Measurements from ENCODE around the gene MID2. TPM values are rescaled to one million over a fixed set of nuclear protein-coding genes. Genes with fewer than 3 reads are reported as not detected.
"Not testable (repeated sequence)": the region's sequence is repeated elsewhere in the genome, so short reads cannot be mapped to it uniquely, and the experiment has no call there.

Gene MID2
- total RNA-seq, 1 donor from 2014 or later: 108 TPM

DNA sequence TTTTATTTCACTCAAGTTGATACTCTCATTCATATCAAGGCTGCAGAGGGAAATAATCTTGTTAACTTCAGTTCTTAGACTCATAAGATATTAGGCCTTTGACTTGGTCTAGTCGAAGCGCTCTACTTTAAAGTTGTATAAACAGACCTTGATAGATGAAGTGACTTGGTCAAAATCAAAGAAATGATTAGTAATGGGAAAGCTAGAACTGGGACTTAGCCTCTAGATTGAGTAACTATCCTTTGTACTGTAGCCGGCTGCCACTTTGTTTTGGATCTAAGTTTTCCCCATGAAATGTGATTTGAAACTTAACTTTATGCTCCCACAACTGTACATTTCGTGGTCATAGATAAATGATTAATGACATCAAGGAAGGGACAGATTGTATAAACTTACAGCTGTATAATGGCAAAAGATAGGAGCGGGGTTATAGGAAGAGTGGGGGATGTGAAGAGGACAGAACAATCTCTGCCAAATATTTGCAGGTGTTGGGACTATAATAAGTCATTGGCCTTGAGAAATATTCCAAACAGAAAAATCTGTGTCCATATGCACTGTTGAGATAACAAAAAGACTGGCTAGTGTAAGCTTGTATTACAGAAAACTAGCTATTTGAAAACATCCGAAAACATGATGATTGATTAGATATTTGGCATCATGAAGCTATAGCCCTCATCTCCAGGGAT is 17.2 kb downstream of the MID2 start:
- peak; percentile 56 to 70 for DNase-seq (ENCODE audit: low read depth in 2 of 2)

DNA sequence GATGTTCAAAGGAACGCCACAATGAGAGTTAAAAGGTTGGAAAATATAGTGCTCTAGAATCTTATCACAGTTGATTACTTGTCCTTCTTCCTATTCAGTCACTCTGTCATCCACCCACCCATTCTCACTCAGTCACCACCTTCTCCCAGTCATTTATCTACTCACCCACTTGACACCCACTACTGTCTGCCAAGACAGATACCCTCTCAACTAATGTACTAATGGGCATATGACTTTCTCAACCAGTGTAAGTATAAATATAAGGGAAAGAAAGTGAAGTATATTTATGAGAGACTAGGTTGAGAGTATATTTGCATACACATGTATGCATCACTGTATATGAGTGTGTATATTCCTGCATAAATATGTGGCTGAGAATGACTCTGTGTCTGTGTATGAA is 20.0 kb downstream of the MID2 start:
- no peak for DNase-seq (ENCODE audit: low read depth in 2 of 2)

DNA sequence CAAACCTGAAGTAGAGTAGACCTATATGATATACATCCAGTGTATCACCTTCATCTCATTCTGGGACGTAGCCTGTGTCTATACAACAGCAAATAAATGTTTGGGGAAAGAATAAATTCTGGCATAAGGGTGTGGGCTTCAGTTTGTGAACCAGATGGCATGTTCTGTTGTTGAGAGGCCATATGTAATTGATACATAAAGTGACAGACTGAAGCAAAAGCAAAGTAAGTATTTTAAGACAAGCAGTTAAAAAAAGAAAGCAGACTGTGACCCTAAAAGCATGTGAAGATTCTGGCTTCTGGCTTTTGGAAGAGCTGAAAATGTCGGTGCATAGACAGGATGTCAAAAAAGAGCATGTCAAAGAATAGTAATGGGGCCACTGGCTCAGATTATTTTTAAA is 22.9 kb downstream of the MID2 start:
- no peak for DNase-seq (ENCODE audit: low read depth in 2 of 2)

DNA sequence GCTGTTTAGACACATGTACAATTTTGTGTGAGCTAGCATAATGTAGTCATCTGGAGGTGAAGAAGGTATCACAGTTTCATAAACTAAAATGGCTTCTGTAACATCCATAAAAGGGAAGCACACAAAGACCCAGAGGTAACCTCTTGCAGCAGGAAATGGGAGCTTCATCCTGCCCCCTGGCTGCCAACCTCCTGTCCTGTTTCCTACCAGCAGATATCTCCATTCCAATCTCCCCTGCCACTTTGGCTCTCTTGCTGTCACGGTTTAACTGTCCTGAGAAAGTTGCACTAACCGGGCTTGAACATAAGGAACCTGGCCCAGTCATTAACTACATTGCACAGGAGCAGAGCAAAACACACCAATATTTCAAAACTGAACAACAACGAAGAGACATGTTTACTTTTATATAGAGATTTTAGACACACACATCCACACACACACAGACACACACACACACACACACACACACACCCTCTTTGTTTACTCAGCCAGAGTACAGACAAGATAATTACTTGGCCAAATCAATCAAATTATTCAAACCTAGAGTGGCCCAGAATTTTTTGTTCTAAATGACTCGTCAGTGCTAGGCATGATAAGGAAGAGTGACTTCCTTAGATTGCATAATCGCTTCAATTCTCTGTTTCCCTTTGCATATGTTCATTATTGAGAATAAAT is 24.2 kb downstream of the MID2 start:
- DNase-seq (ENCODE audit: low read depth in 2 of 2): peak; percentile 61 to 85

DNA sequence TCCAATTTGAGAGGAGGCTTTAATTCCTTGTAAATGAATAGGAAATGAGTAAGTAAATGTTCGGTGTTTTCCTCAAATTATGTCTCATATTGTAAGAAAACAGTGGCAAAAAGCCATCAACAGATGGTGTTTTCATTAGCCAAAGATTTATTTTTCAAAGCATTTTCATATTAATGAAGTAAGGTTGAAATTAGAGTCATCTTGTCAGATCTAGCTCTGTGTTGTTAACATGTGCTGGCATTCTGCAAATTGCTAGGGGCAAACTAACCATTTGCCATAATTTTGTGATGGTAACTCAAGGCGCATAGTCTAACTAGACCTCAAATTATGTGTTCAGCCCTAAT is 24.7 kb downstream of the MID2 start:
- no peak for DNase-seq (ENCODE audit: low read depth in 2 of 2)

DNA sequence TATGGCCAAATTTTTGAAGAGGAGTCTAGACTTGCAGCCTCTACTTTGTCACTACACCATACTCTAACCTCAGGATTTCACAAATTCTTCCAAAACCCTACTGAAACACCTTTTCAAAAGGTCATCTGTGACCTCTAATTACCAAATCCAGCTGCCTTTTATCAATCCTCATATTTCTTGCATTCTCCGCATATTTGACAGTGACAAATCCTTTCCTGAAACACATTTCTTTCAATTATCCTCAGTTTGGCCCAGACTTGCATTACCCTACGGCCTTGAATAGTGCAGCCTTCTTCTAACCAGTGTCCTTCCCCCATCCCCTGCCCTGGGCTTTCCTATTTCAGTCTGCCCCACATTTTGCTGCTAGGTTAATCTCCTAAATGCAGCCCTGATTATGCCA is 25.5 kb downstream of the MID2 start:
- peak; percentile 26 to 45 for DNase-seq (ENCODE audit: low read depth in 2 of 2)

DNA sequence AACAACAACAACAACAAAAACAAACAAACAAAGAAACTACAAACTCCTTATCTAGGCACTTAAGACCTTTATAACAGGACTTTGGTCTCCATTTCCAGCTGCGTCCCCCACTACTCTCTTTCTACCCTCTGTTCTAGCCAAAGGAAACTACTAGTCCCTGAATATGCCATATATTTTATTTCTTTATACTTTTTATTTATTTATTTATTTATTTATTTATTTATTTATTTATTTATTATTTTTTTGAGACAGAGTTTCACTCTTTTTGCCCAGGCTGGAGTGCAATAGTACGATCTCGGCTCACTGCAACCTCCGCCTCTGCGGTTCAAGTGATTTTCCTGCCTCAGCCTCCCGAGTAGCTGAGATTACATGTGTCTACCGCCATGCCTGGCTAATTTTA is 26.0 kb downstream of the MID2 start:
- DNase-seq (ENCODE audit: low read depth in 2 of 2): not testable (repeated sequence)

DNA sequence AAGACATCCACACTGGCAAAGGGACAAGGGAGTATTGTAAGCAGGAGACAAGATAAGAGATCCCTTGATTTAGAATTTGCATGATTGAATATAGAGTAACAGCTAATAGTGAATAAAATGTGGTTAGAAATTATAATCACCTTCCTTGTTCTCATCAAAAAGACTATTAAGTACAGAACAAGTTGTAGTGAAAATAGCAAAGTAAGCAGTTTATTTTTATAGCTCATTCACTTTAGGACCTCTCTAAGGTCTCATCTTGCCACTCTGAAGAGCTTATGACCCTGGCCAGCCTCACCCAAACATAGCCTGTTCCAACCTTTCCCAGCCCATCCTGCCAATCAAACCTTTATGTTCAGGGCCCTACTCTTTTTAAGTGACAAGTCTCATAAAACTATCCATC is 30.6 kb downstream of the MID2 start:
- DNase-seq (ENCODE audit: low read depth in 2 of 2): no peak

DNA sequence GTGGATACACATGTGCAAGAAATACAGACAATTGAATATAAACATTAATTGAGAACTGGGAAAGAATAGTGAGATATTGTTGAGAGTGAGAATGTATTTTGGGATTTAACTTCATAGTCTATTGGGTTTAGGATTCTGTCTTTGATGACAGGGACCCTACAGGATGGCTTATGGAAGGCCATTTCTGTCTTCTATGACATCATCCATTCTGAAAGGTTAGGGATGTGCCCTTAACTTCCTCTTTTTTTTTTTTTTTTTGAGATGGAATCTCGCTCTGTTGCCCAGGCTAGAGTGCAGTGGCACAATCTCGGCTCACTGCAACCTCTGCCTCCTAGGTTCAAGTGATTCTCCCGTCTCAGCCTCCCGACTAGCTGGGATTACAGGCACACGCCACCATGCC is 31.4 kb downstream of the MID2 start:
- not testable (repeated sequence) for DNase-seq (ENCODE audit: low read depth in 2 of 2)

DNA sequence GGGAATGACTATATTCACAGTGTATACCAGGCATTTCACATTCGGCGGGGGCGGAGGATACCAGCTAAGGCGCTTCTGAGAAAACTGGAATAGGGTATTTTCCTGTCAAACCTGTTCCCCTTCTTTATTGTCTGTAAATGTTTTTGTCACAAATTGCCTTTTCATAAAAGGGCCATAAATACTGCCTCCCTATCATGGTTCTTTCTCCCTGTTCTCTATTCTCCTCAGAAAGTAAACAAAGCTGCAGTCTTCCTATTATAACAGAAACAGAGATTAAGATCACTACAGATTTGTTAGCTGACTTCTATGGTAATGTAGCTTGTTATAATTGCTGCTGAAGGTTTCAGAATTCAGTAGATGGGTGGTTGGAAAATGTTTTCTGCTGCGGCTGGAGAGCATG is 32.2 kb downstream of the MID2 start:
- DNase-seq (ENCODE audit: low read depth in 2 of 2): no peak

DNA sequence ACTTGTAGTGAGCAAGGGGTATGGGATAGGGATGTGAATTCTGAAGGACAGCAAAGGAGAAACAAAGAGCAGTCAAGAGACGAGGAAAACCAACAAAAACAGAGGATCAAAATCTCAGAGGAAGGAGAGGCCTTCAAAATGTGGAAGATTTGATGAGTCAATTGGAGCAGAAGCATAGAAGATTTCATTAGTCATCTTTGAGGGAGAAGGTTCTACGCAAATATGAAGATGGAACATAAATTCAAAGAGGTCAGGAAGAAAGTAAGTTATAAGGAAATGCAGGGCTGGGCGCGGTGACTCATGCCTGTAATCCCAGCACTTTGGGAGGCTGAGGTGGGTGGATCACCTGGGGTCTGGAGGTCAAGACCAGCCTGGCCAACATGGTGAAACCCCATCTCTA is 35.4 kb downstream of the MID2 start:
- peak in 1 of 2 donors; percentile 19 for DNase-seq (ENCODE audit: low read depth in 2 of 2)

DNA sequence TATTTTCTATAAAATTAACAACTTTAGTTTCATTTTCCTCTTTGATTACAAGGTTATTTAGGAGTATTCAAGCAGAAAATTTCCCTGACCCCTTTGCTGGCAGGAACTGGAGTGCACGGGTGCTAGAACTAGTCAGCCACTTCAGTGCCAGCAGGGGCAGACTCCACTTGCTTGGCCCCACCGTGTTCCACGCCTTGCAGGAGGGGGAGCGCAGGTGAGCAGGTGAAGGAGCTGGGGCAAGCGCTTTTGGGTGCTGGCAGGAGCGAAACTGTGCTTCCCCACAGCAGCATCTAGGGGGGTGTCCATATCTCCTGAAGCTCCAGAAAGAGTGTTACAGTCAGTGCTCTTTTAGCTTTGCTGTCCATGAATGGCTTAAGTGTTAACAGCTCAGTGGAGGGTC is 45.5 kb downstream of the MID2 start:
- no peak for DNase-seq (ENCODE audit: low read depth in 2 of 2)

DNA sequence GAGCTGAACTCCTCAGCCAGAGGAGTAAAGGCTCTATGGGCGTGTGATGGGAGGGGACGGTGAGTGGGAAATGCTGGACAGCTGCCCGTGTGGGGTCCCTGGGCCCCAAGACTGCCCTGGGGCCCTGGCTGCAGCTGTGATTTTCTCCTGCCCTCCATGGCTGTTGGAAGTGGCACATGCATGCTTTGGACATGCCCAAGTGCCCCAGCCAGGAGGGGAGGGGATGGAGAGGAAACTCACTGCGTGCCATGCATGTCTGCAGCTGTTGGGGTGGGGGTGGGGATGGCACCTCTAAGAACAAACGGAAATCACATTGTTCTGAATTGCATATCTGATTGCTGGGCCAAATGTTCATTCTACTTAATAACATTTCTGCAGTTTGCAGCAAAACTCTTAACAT is 52.4 kb downstream of the MID2 start:
- peak; percentile 46 to 47 for DNase-seq (ENCODE audit: low read depth in 2 of 2)

DNA sequence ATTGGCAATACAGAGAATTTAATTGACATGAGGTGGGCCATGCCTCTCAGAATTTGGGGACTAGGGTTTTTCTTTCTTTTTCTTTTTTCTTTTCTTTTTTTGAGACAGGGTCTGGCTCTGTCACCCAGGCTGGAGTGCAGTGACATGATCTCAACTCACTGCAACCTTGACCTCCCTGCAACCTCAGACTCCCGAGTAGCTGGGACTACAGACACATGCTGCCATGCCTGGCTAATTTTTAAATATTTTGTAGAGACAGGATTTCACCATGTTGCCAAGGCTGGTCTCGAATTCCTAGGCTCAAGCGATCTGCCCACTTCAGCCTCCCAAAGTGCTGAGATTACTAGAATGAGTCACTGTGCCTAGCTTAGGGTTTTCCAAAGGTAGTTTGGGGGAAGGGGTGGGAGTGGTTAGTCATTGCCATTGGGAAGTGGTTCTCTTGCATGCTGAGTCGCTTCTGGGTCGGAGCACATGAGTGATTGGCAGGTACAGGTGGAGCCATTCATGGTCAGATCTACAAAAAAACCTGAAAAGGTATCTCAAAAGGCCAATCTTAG is 54.5 kb downstream of the MID2 start:
- no peak for DNase-seq (ENCODE audit: low read depth in 2 of 2)

DNA sequence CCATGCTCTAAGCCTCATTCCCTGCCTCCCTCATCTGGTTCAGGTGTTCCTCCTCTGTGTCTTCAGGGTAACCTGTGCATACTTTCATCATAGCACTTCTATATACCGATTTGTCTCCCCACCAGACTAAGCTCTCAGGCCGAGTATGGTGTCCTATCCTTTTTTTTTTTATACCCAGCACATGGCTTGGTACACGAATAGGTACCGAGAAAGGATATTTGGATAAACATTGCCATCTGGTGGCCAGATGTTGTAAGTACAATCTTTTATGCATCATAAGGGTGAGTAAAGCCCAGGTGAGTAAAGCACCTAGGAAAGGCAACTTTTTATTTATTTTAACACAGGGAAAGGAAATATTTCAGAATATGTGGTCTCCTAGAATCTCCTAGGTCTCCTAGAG is 68.4 kb downstream of the MID2 start:
- peak; percentile 54 to 68 for DNase-seq (ENCODE audit: low read depth in 2 of 2)

DNA sequence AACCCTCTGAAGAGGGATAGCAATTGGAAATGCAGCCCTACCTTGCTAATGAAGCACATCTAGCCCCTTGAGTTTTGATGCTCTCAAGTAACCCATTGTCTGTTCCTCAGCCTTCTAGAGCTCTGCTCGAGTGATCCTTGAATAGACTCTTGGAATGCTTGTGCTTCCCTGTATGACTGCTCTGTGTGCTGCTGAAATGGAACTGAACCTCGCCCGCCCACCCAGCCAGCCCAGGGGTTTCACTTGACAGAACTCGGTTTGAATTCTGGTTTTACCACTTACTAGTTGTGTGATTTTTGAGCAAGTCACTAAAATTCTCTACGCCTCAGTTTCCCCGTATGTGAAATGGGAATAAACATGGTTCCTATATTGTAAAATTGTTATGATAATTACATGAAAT is 77.1 kb downstream of the MID2 start:
- DNase-seq (ENCODE audit: low read depth in 2 of 2): no peak

DNA sequence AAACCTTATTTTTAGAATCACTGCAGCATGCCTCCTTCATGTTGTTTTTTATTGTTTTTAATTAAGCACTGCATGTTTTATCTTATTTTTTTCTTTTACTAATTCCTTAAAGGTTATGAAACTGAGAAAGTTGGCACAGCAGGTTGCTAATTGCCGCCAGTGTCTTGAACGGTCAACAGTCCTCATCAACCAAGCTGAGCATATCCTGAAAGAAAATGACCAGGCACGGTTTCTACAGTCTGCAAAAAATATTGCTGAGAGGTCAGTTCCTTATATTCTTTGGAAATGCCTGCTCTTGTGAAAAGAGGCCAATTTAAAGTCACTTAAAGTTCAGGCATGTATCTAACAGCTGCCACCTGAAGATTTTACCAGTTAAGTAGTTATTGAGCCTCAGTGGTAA is 79.7 kb downstream of the MID2 start:
- no peak for DNase-seq (ENCODE audit: low read depth in 2 of 2)

DNA sequence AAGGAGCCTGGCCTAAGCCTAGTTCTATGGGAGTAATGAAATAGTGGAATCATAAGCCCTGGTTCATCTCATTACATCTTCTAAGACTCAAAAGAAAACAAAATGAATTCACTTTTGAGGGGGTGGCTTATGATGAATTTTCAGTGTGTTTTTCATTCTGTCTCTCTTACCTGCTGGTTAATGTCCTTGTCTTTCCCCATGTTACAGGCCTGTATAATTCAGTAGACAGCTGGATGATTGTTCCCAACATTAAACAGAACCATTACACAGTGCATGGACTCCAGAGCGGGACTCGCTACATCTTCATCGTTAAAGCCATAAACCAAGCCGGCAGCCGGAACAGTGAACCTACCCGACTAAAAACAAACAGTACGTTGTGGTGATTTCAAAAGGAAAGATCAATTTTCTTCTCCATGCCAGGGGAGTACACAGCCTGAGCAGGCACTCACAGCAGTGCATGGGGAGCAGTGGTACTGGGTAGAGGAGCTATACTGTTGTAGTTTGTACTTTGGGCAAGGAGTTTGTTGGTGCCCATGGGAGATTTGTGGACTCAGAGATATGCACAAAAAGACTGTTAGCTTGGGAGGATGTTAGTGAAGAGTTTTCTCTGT is 98.6 kb downstream of the MID2 start:
- no peak for DNase-seq (ENCODE audit: low read depth in 2 of 2)

DNA sequence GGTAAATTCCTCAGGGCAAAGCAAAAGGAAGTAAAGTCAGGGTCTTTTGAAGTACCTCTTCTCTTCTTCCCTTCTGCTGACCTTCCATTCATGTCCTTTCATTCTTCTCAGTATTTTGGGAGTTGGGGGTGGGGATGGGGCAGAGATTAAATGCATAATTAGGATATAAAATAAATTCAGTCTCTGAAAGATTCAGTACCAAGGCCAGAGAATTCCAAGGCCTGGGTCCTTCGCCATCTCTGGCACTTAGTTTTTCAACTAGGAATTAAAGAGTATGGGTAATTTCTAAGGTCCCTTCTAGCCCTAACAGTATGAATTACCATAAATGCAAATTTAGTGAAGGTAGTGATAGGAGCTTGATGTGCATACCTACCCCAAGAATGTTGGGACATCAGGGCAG is 108.6 kb downstream of the MID2 start:
- DNase-seq (ENCODE audit: low read depth in 2 of 2): no peak

DNA sequence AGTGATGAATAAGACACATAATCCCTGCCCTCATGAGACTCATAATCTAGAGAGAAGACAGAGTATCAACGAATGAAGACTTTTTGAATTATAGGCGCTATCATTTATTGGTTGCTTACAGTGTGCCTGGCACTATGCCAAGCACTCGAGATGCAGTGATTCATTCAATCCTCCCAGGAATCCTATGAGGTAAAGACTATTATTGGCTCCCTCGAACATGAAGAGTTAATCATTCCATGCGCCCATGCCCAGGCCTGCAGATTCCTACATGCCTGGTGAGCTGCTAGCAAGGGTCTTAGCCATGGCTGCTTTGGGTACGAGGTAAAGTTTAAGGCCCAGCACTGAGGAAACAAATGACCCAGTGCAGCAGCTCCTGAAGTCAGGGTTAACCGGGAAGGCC is 109.5 kb downstream of the MID2 start:
- DNase-seq (ENCODE audit: low read depth in 2 of 2): peak in 1 of 2 donors; percentile 72

DNA sequence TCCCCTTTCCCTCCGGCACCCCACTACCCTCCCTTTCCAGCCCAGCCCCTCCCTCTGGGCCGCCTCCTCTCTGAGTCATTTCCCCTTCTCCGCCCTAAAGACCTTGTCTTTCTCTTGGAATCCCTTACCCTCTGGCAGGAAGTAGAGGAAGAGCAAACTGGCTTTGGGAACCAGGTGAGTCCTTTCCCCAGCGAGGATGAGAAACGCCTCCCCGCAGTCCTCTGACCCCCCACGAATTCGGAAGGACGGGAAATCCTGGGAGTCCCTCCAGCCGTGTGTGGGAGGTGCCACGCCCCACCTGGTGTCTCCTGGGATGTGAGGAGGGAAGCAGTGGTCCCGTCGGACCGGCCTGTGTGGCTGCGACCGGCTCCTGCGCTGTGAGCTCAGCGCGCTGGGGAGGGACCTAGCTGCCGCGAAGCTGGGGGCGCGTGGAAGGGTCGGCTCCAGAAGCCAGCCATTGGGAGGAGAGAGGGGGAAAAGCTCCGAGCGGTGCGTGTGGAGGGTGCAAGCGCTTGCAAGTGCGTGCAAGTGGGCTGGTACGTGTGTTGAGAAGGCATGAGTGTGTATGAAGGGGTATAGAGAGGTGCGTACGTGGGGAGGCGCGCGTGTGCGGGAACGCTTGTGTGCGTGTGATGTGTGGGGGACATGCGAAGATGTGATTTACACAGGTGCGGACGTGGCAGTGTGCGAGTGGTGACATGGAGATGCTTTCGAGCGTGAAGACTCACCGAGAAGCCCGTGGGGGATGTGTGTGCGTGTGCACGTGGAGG is 110.2 kb downstream of the MID2 start:
- DNase-seq (ENCODE audit: low read depth in 2 of 2): peak in 1 of 2 donors; percentile 29

DNA sequence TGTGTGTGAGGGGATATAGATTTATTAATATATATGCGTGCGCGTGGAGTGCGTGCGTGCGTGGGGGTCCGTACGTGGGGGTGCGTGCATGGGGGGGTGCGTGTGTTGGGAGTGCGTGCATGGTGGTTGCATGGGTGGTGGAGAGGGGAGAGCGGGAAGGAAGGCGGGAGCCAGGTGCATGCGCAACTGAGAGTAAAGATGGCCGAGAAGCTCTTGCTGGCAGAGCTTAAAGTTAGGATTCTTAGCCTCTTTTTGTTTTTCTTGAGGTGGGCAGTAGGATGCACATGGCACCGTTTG is 110.7 kb downstream of the MID2 start:
- no peak for DNase-seq (ENCODE audit: low read depth in 2 of 2)
